ENCODE results near the gene CYTH1. TPM values are rescaled to one million over a fixed set of nuclear protein-coding genes. Genes with fewer than 3 reads are reported as not detected.

Gene CYTH1
- polyA plus RNA-seq, 1 donor from 2014 or later: 120 TPM

- TF ChIP-seq CTCF (IDR thresholded peaks at IDR 0.05; ENCODE audit: poor library complexity, severe bottlenecking): no peak
- no peak for TF ChIP-seq EP300 (conservative IDR thresholded peaks at IDR 0.05; ENCODE audit: poor library complexity, severe bottlenecking)
These were observed 14.4 kb upstream of the CYTH1 start (continued) for GRCh38 chr17:78796517-78796900.

GRCh38 chr17:78795861-78796516 is 13.9 kb upstream of the CYTH1 start:
- Histone ChIP-seq H4K20me1 (ENCODE audit: insufficient read depth) (no peaks in the 10 kb centered on the region), H3K9ac (ENCODE audit: low read length) (no peak overlapping the region), H3K4me3 (ENCODE audit: low read length) (no peak overlapping the region), H3K36me3 (ENCODE audit: insufficient read depth, low read length) (no peaks in the 10 kb centered on the region), H3K9me2 (ENCODE audit: insufficient read depth, low read length) (no peaks in the 10 kb centered on the region), H3K9me3 (ENCODE audit: low read length) (no peaks in the 10 kb centered on the region), H3K79me2 (replicated peaks; ENCODE audit: insufficient read depth, low read length) (no peaks in the 10 kb centered on the region), H3K27me3 (ENCODE audit: insufficient read depth, low read depth, low read length) (no peaks in the 10 kb centered on the region), H3K4me2 (ENCODE audit: low read length) (no peak overlapping the region), H3K27ac (ENCODE audit: low read length) (no peak overlapping the region), H3F3A (ENCODE audit: insufficient read depth, low read length, poor library complexity, severe bottlenecking) (no peaks in the 10 kb centered on the region), H2AFZ (ENCODE audit: low read depth, low read length) (no peak overlapping the region)
- no peak for TF ChIP-seq RAD21 (conservative IDR thresholded peaks at IDR 0.05)
- TF ChIP-seq CTCF (IDR thresholded peaks at IDR 0.05; ENCODE audit: poor library complexity, severe bottlenecking): no peak
- no peak for TF ChIP-seq EZH2 (IDR thresholded peaks at IDR 0.05; ENCODE audit: borderline replicate concordance, insufficient read depth, low read length, poor library complexity, severe bottlenecking)
- no peak for TF ChIP-seq MXI1 (conservative IDR thresholded peaks at IDR 0.05; ENCODE audit: poor library complexity, severe bottlenecking)
- no peak for TF ChIP-seq REST (IDR thresholded peaks at IDR 0.05; ENCODE audit: borderline replicate concordance)
- no peak for TF ChIP-seq EP300 (conservative IDR thresholded peaks at IDR 0.05; ENCODE audit: poor library complexity, severe bottlenecking)
- no peak for TF ChIP-seq TAF1 (IDR thresholded peaks at IDR 0.05; ENCODE audit: low read depth)
- no peak for TF ChIP-seq POLR2AphosphoS5 (IDR thresholded peaks at IDR 0.05)
- TF ChIP-seq SMC3 (conservative IDR thresholded peaks at IDR 0.05; ENCODE audit: poor library complexity): no peak

Data from neural cell (in vitro differentiated cells).